OCI-M2 (cell line): ENCODE data around the gene QPCT.
A peak's percentile ranks its signal among the peaks of the same experiment; 100 is the strongest.
"Not testable (repeated sequence)": the region's sequence is repeated elsewhere in the genome, so short reads cannot be mapped to it uniquely, and the experiment has no call there.

Source experiments
- DNase-seq: peaks from one replicate; lab custom pipeline; 2025; ENCODE audit not compliant: unreplicated experiment; lab: John Stamatoyannopoulos, UW

Gene QPCT

GRCh38 chr2:37389989-37390765, 45.7 kb downstream of the QPCT start:
- DNase-seq: no peak

DNA sequence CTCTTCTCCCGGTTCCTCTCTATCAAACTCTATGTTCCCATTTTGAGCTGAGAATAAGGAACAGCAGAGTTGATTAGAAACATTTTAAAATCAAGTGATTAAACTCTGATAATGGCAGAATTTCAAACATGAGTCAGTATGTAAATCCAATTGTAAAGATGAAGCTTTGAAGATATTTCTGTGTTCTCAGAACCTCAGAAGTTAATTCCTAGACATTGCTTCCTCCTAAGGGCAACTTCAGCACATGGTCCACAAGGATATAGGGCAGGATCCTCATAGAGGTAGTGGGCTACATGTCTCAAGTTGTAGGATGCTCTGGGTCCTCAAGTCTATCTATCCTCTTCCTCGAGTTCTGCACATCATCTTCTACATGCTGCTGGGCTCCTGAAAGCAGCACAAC, 46.3 kb downstream of the QPCT start:
- DNase-seq: no peak

DNA sequence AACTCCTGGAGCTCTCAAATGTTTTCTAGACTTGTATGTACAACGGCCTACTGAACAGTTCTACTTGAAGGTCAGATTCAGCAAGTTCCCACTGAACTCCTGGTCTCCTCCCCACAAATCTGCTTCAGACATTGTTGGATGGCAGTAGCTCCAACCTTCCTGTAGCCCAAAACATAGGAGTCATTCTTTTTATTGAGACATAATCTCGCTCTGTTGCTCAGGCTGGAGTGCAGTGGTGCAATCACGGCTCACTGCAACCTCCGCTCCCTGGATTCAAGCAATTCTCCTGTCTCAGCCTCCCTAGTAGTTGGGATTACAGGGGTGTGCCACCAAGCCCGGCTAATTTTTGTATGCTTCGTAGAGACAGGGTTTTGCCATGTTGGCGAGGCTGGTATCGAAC, 47.3 kb downstream of the QPCT start:
- no peak for DNase-seq

GRCh38 chr2:37392428-37392827, 48.0 kb downstream of the QPCT start:
- no peak for DNase-seq

- DNase-seq: no peak
These were observed 49.8 kb downstream of the QPCT start for GRCh38 chr2:37394263-37394662.

DNA sequence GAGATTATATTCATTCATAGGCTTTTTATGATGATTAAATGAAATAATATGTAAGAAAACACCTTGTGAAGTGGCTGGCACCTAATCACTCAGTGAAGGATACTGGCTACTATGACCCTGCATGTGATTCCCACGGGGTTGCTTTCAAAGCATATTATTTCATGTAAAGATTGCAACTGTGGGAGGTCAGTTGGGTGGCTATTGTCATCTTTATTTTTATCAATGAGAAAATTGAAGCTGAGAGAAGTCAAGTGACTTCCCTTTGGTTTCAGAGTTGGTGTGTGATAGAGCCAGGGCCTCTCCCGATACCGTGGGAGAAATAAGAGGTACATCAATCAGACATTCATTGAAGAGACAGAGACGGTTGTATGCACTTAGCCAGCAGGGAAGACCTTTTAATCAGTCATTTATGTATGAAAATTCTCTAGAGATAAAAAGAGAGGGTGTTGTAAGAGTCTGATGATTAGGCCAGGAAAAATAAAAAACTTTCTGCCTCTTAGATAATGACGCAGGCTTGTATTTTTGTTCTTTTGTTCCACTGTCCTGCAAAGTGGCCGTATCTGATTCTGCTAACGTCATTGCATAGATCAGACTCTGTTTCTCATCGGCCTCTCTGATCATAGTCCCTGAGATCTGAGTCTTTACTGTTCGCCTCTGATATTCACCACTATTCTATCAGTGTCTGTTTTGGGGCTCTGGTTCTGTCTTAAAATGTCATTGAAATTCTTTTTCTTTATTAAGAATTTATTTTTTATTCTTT, 50.5 kb downstream of the QPCT start:
- no peak for DNase-seq

DNA sequence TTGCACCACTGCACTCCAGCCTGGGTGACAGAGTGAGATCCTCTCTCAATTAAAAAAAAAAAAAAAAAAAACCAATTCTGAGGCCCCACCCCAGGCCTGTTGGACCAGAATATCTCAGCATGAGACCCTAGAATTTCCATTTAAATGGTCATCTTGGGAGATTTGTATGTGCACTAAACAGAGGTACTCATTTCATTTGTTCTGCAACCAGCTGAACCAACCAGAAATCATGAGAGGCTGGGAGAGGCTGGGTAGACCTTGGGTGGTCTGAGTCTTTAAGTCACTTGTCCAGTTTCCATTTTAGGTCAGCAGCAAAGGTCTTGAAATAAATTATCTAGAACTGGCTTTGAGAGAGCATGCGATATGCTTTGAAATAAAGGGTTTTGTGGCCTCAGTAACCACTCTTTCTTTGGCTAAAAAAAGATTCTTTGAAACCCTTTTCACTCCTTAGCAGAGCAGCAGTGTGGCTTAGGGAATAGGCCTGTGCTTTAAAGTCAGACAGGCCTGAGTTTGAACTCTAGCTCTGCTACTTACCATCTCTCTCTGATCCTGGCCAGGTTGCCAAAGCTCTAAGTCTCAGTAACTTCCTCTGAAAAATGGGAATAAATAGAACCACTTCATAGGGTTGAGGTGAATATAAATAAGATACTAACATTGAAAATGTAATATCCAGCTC, 52.6 kb downstream of the QPCT start:
- no peak for DNase-seq

GRCh38 chr2:37398990-37399389, 54.6 kb downstream of the QPCT start:
- DNase-seq: no peak

DNA sequence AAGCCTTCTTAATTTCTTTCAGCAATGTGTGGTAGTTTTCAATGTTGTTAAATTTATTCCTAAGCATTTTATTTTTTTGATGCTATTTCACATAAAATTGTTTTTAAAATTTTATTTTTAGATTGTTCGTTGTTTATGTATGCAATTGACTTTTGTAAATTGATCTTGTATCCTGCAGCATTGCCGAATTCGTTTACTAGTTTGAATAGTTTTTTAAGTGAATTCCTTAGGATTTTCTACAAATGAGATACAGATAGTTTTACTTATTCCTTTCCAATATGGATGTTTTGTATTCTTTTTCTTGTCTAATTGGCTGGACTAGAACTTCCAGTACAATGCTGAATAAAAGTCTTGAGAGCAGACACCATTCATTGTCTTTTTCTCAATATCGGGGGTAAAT, 55.6 kb downstream of the QPCT start:
- no peak for DNase-seq

GRCh38 chr2:37402636-37403035, 58.2 kb downstream of the QPCT start:
- DNase-seq: no peak

DNA sequence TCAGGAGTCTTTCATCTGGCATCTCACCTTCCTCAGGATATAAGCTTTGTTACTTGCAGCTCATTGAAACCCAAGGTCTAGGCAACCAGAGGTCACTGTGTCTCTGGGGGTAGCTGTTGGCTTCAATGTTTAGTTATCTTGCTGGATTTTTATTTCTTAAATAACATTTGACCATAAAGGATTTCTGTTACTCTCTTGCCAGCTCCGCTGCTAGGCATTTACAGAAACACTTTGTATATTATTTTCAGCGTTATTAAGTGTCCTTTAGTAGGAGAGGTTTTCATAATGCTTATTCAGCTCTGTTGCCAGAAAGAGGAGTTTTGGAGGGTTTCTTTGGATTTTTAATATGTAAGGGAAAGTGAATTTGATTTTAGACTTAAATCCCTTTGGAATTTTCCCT, 61.4 kb downstream of the QPCT start:
- DNase-seq: no peak

DNA sequence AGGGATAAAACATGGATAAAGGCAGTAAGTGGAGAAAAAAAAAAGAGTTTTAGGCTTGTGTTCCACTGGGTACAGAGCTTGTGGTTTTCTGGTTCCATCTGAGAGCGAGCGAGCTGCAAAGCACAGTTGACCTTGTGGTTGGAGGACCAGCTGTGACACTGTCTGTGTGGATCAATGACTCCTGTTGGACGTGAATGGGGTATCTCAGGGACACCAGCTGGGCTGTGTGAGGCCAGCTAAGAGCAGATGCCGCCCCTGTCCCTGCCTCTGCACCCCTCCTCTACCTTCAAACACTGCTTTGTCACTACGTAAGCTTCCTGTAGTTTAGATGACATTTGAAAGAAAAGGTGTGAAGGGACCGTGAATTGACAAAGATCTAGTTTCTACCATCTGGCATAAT, 67.8 kb downstream of the QPCT start:
- DNase-seq: no peak

GRCh38 chr2:37413911-37414469, 69.6 kb downstream of the QPCT start:
- not testable (repeated sequence) for DNase-seq

GRCh38 chr2:37414470-37414949, 70.1 kb downstream of the QPCT start:
- DNase-seq: peak; percentile 50

GRCh38 chr2:37415128-37415820, 70.8 kb downstream of the QPCT start:
- peak; percentile 90 for DNase-seq

- DNase-seq: no peak
These were observed 72.9 kb downstream of the QPCT start for GRCh38 chr2:37417321-37417720.

GRCh38 chr2:37418956-37419355, 74.5 kb downstream of the QPCT start:
- DNase-seq: no peak

- DNase-seq: no peak
These were observed 77.3 kb downstream of the QPCT start for GRCh38 chr2:37421686-37422085.

DNA sequence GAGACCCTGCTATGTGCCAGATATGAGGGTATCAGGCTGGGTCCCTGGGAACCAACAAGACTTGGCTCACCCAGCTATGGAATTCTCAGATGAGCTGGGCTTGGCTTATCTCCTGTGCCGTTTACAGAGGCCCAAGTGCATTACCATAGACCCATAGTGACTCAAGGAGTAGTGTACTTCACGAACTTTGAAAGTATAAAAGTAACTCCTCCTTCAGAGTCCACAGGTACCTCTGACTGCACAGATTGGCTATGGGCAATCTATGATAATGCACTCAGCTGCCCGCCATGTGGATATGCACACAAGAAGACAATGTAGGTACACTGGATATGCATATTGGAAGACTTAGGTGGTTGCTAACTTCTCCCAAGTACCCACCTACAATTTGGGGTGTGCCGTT, 78.4 kb downstream of the QPCT start:
- DNase-seq: no peak
